Smooth muscle cell of the coronary artery (primary cell): ENCODE measurements around the gene P2RY12. TPM values are rescaled to one million over a fixed set of nuclear protein-coding genes. Genes with fewer than 3 reads are reported as not detected.

Experiments
- total RNA-seq: library from RNA; depleted of rRNA; stranded (reverse); fragments of >200 nt; gene quantifications from 2 replicates; pipeline ENCODE4 v1.2.3, GENCODE V29; 2014; ENCODE audit warnings: low replicate concordance

Gene P2RY12
- 0.35 TPM in 1 of 2 replicates, not detected in the other for total RNA-seq

DNA sequence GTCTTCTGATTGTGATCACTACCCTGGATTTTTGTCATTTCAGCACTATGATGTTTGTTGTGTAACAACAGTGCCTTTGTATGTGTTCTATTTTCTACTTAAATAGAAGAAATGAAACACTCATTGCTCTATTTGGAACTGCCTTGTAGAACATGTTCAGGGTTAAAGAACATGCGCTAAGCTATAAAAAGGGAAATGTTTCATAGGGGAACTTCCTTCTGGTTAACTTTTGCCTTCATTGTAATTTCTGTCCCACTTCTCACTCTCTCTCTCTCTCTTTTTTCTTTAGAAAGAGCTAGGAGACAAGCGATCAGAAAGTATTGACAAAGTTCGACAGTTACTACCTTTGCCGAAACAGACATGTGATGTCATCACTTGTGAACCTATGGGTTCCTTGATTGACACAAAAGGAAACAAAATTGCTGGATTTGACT is at the start of gene P2RY12:
TSS of gene P2RY12 (minus strand) at position 13 of the 434 bp plus-strand sequence. CDS start 45,908 bp downstream, outside the sequence.

DNA sequence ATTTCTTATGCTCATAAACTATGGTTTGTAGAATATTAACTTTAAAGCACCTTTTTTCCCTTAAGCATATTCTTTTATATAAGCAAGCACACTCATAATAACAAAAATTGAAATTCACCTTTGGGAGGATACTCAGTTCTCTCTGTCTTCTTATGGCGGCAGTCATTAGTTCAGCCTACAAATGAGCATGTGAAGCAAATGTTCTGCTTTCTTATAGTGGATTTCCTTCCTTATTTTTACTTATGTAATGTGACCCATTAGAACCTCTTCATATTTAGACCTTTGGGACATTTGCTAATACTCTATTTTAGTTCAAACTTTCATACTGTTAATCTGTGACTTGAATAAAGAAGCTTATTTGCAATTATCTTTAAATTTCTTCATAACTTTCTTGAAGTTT is 55.2 kb downstream of the P2RY12 start, which contains the start of gene P2RY13:
TSS of gene P2RY13 (minus strand) at position 187 of the 400 bp plus-strand sequence. CDS start at position 166, 21 bp downstream.

DNA sequence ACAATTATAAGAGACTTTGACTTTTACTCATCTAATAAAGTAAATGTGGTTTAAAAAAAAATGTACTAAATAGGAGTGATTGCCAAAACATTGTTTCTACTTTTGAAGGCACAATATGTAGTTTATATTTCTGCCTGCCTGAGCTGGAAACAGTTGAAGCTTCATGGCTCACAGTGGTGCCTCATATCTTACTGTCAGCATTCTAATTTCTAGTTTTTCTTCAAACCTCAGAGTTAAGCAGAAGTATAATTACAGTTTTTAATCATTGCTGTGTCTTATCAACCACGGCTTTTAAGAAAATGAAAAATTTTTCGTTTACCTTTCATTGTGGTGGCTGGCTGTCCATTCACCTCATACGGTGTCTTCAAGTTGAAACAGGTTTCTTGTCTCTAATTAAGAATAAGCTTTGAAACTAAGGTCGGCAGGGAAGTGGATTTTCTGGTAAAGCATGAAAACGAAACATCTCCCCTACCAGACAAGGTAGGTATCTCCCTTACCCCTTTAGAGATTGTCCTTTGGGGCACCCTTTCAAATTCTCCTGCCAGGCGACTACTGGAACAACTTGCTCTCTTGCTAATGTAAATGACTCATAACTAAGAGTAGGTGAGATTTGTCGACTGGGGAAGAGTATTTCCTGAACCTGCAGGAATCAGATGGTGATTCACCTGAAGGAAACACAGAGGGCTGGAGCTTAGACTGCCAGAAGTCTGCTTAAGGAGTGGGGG is 68.1 kb downstream of the P2RY12 start, which contains the start of gene GPR87:
TSS of gene GPR87 (minus strand) at position 554 of the 725 bp plus-strand sequence. CDS start 16,720 bp downstream, outside the sequence.

Other genes starting within 250 kb of the P2RY12 start
- gene GPR171, start 181.5 kb downstream of the P2RY12 start, total RNA-seq = not detected in 2 replicates
- gene P2RY14, start 106.2 kb downstream of the P2RY12 start, total RNA-seq = not detected in 2 replicates
- gene GPR87, start 67.9 kb downstream of the P2RY12 start, total RNA-seq = not detected in 2 replicates
- gene P2RY13, start 55.2 kb downstream of the P2RY12 start, total RNA-seq = not detected in 2 replicates
- 0.15 and 18.5 TPM in 2 replicates for gene IGSF10, start 76.3 kb upstream of the P2RY12 start, total RNA-seq